IMR-90 (cell line): Measurements from ENCODE around the gene CCND1. TPM values are rescaled to one million over a fixed set of nuclear protein-coding genes. Genes with fewer than 3 reads are reported as not detected.

Source experiments
- ATAC-seq: fragments of 200-7000 bp; cut with Tn5 transposase; 2 replicates; pipeline ENCODE4 v1.9.1; 2020; ENCODE audit warnings: low read depth, mild to moderate bottlenecking, moderate library complexity
- BruUV-seq: library from RNA; stranded (reverse); fragments of 400-500 nt; replicated peaks from 2 replicates; lab custom pipeline; 2021; lab: Mats Ljungman, UMichigan
- CTCF ChIA-PET: fragments of 300-600 bp; formaldehyde crosslinking; extraction: SDS; loops from one replicate; lab custom pipeline; 2021; ENCODE audit warnings: antibody characterized with exemption; lab: Yijun Ruan, JAX
- POLR2A ChIA-PET: fragments of 300-600 bp; sonication (Branson Sonifier 250); formaldehyde crosslinking; loops from one replicate; lab custom pipeline; 2022; ENCODE audit warnings: antibody characterized with exemption; ENCODE audit not compliant: unreplicated experiment; lab: Charles Lee
- DNase-seq: peaks from one replicate; pipeline ENCODE4 v3.0.0; 2013
- H2AFZ ChIP-seq: replicated peaks from 2 replicates; pipeline ENCODE3; 2013; ENCODE audit warnings: low read length, mild to moderate bottlenecking; ENCODE audit not compliant: poor library complexity
- H2AK5ac ChIP-seq: 2 replicates; pipeline ENCODE4 v1.6.1; 2013; ENCODE audit warnings: low read depth, low read length, inconsistent platforms
- H2AK9ac ChIP-seq: replicated peaks from 2 replicates; pipeline ENCODE3; 2013; ENCODE audit warnings: mild to moderate bottlenecking, low read depth, low read length, moderate library complexity; ENCODE audit not compliant: poor library complexity
- H2BK120ac ChIP-seq: 2 replicates; pipeline ENCODE4 v1.6.1; 2013; ENCODE audit warnings: low read depth, low read length, inconsistent platforms
- H2BK15ac ChIP-seq: 3 replicates; pipeline ENCODE4 v1.6.1; 2013; ENCODE audit warnings: low read depth, low read length, inconsistent platforms
- H2BK20ac ChIP-seq: 2 replicates; pipeline ENCODE4 v1.6.1; 2013; ENCODE audit warnings: low read depth, mild to moderate bottlenecking, inconsistent platforms, low read length, moderate library complexity
- H2BK5ac ChIP-seq: 2 replicates; pipeline ENCODE4 v1.6.1; 2013; ENCODE audit warnings: mild to moderate bottlenecking, low read depth, low read length, inconsistent platforms; ENCODE audit not compliant: poor library complexity, severe bottlenecking
- H3K14ac ChIP-seq: replicated peaks from 2 replicates; pipeline ENCODE4 v1.6.1; 2013; ENCODE audit warnings: low read depth, low read length, inconsistent platforms
- H3K18ac ChIP-seq: 2 replicates; pipeline ENCODE4 v1.6.1; 2013; ENCODE audit warnings: low read depth, low read length, control low read depth
- H3K23ac ChIP-seq: 2 replicates; pipeline ENCODE4 v1.6.1; 2013; ENCODE audit warnings: low read depth, low read length, inconsistent platforms
- H3K27ac ChIP-seq: 2 replicates; pipeline ENCODE4 v1.5.1; 2013; ENCODE audit warnings: mild to moderate bottlenecking, control low read depth, low read length; ENCODE audit not compliant: insufficient read depth
- H3K27me3 ChIP-seq: 2 replicates; pipeline ENCODE4 v1.6.1; 2013; ENCODE audit warnings: low read length; ENCODE audit not compliant: control insufficient read depth, insufficient read depth
- H3K36me3 ChIP-seq: 2 replicates; pipeline ENCODE4 v1.6.1; 2013; ENCODE audit warnings: low read length, mixed read lengths; ENCODE audit not compliant: control insufficient read depth, insufficient read depth
- H3K4ac ChIP-seq: 2 replicates; pipeline ENCODE4 v1.6.1; 2013; ENCODE audit warnings: low read depth, low read length, inconsistent platforms
- H3K4me1 ChIP-seq: 2 replicates; pipeline ENCODE4 v1.6.1; 2013; ENCODE audit warnings: low read length, mixed read lengths; ENCODE audit not compliant: control insufficient read depth, insufficient read depth
- H3K4me2 ChIP-seq: 2 replicates; pipeline ENCODE4 v1.6.1; 2013; ENCODE audit warnings: low read depth, mild to moderate bottlenecking, control low read depth, low read length, moderate library complexity
- H3K4me3 ChIP-seq: 2 replicates; pipeline ENCODE4 v1.5.1; 2013; ENCODE audit warnings: low read depth, mild to moderate bottlenecking, control low read depth, low read length, moderate library complexity; ENCODE audit not compliant: insufficient read depth
- H3K56ac ChIP-seq: 2 replicates; pipeline ENCODE4 v1.6.1; 2013; ENCODE audit warnings: low read length, inconsistent platforms; ENCODE audit not compliant: insufficient read depth; ENCODE audit errors: extremely low read depth
- H3K79me1 ChIP-seq, 2 experiments: 2 replicates each; pipeline ENCODE4 v1.6.1; 2013; ENCODE audit warnings: low read length in 2 of 2, inconsistent platforms in 1 of 2, low read depth in 1 of 2
- H3K9ac ChIP-seq: 2 replicates; pipeline ENCODE4 v1.6.1; 2013; ENCODE audit warnings: low read depth, low read length, control low read depth
- H3K9me1 ChIP-seq: 2 replicates; pipeline ENCODE4 v1.6.1; 2013; ENCODE audit warnings: low read length, inconsistent platforms; ENCODE audit not compliant: insufficient read depth
- H3K9me3 ChIP-seq: 2 replicates; pipeline ENCODE4 v1.6.1; 2013; ENCODE audit warnings: low read length; ENCODE audit not compliant: control insufficient read depth, insufficient read depth
- H4K20me1 ChIP-seq: 2 replicates; pipeline ENCODE4 v1.6.1; 2013; ENCODE audit warnings: low read length, inconsistent platforms; ENCODE audit not compliant: insufficient read depth
- H4K5ac ChIP-seq: 2 replicates; pipeline ENCODE4 v1.6.1; 2013; ENCODE audit warnings: mild to moderate bottlenecking, low read depth, low read length, control low read depth
- H4K8ac ChIP-seq, 2 experiments: 2 replicates each; pipeline ENCODE4 v1.6.1; 2013; ENCODE audit warnings: low read depth in 2 of 2, low read length in 2 of 2, control low read depth in 1 of 2, inconsistent platforms in 1 of 2
- H4K91ac ChIP-seq: 2 replicates; pipeline ENCODE4 v1.6.1; 2013; ENCODE audit warnings: low read depth, low read length, inconsistent platforms; ENCODE audit not compliant: insufficient read depth
- CEBPB ChIP-seq: IDR thresholded peaks from 2 replicates; pipeline ENCODE4 v1.6.1; 2012; ENCODE audit warnings: low read depth, low read length, improper control_type of control experiment
- MAFK ChIP-seq: IDR thresholded peaks from 2 replicates; pipeline ENCODE4 v1.6.1; 2012; ENCODE audit warnings: low read depth, low read length, improper control_type of control experiment
- NFE2L2 ChIP-seq: fragments of 150-350 bp; IDR thresholded peaks from 2 replicates; pipeline ENCODE4 v1.6.1; 2016; ENCODE audit warnings: low read depth, mild to moderate bottlenecking, low read length
- POLR2A ChIP-seq: IDR thresholded peaks from 2 replicates; pipeline ENCODE4 v1.6.1; 2012; ENCODE audit warnings: mild to moderate bottlenecking, low read depth, low read length
- RAD21 ChIP-seq: IDR thresholded peaks from 2 replicates; pipeline ENCODE4 v1.6.1; 2012; ENCODE audit warnings: low read length, improper control_type of control experiment
- RFX5 ChIP-seq: IDR thresholded peaks from 2 replicates; pipeline ENCODE4 v1.8.0; 2012; ENCODE audit warnings: low read depth, mild to moderate bottlenecking, low read length, moderate library complexity
- USF2 ChIP-seq: fragments of 150-350 bp; IDR thresholded peaks from 2 replicates; pipeline ENCODE4 v1.6.1; 2017; ENCODE audit warnings: mild to moderate bottlenecking, antibody characterized with exemption, low read length, low read depth
- WGBS, 2 experiments: methylation state at CpG; one replicate each; pipeline versions ENCODE4 v1.1.5 to v1.1.7; 2013; ENCODE audit warnings: missing lambda C conversion rate in 2 of 2; ENCODE audit not compliant: insufficient read length in 1 of 2; ENCODE audit errors: extremely low coverage in 2 of 2; 5-methylcytosine and 5-hydroxymethylcytosine counted together
- dilution Hi-C: fragments of 300-500 bp; cut with HindIII; formaldehyde crosslinking; loops from one replicate; pipeline ENCODE4 v1.14.3; 2018; ENCODE audit warnings: low sequenced_read_pairs; ENCODE audit not compliant: unreplicated experiment
- in situ Hi-C: fragments of 300-500 bp; cut with MboI; formaldehyde crosslinking; loops from 3 replicates; pipeline ENCODE4 v1.14.3; 2019; ENCODE audit warnings: low sequenced_read_pairs, inconsistent platforms, mixed read lengths
- intact Hi-C: fragments of 100-400 bp; cut with micrococcal nuclease; formaldehyde crosslinking; loops from 2 replicates; pipeline ENCODE4 v1.10.0; 2022
- polyA plus RNA-seq, 3 experiments: library from polyadenylated mRNA; depleted of rRNA; stranded (reverse); fragments of >200 nt; gene quantifications; 2 replicates each; pipeline ENCODE4 v1.2.3, GENCODE V29; 2012; ENCODE audit warnings: low replicate concordance in 1 of 3
- total RNA-seq: library from RNA; depleted of rRNA; stranded (reverse); fragments of >200 nt; gene quantifications from 2 replicates; pipeline ENCODE4 v1.2.3, GENCODE V29; 2012

Gene CCND1
- total and polyA plus RNA-seq, 2 of the 4 experiments (the other 2 are of a cell fraction): 481 to 748 TPM

- TF ChIP-seq MAFK (no peak), CEBPB (no peak), POLR2A (peak; percentile 94), RAD21 (no peak)
Measured at GRCh38 chr11:69674886-69675714, 34.1 kb downstream of the CCND1 start, which contains the start of gene LTO1 (continued).

- Histone ChIP-seq H3K9me1 (no peaks in the 10 kb centered on the region; the same call in 1 of the 2 replicates), H4K20me1 (peaks cover 15% of the 10 kb centered on the region; the same call in 1 of the 2 replicates), H2AK9ac (no peak overlapping the region), H3K36me3 (no peaks in the 10 kb centered on the region; the same call in 1 of the 2 replicates), H2AK5ac (no peak overlapping the region), H2BK20ac (no peak overlapping the region), H3K4me3 (no peak overlapping the region), H4K91ac (no peak overlapping the region), H2BK15ac (no peak overlapping the region), H3K4me2 (no peak overlapping the region), H3K14ac (no peak overlapping the region), H4K8ac (no peak overlapping the region), H3K4ac (no peak overlapping the region), H3K56ac (no peak overlapping the region), H3K9me3 (no peaks in the 10 kb centered on the region), H2BK120ac (no peak overlapping the region), H3K18ac (no peak overlapping the region), H2BK5ac (no peak overlapping the region), H4K5ac (no peak overlapping the region), H3K27ac (no peak overlapping the region), H3K9ac (no peak overlapping the region), H3K23ac (no peak overlapping the region), H3K27me3 (no peaks in the 10 kb centered on the region), H2AFZ (no peak overlapping the region), H3K4me1 (peaks cover 5% of the 10 kb centered on the region), H3K79me1 (peaks cover 5 to 21% of the 10 kb centered on the region in 2 experiments; a peak in 3 of 4 replicates)
- intact Hi-C loops (no loop called here), in situ Hi-C loops (no loop called here), dilution Hi-C loops (no loop called here)
- POLR2A ChIA-PET: no interaction called here
- DNase-seq (peak; percentile 25), ATAC-seq (no peak)
- TF ChIP-seq USF2 (no peak), RFX5 (peak; percentile 93), NFE2L2 (no peak)
- WGBS, 2 experiments: no CpG with 5 or more reads among the region's 2 CpGs
- CTCF ChIA-PET: no interaction called here
- no TSS peak for BruUV-seq
Measured at GRCh38 chr11:69677749-69678148, 36.8 kb downstream of the CCND1 start.
